ENCODE results near the gene SLC49A3.

Gene SLC49A3

DNA sequence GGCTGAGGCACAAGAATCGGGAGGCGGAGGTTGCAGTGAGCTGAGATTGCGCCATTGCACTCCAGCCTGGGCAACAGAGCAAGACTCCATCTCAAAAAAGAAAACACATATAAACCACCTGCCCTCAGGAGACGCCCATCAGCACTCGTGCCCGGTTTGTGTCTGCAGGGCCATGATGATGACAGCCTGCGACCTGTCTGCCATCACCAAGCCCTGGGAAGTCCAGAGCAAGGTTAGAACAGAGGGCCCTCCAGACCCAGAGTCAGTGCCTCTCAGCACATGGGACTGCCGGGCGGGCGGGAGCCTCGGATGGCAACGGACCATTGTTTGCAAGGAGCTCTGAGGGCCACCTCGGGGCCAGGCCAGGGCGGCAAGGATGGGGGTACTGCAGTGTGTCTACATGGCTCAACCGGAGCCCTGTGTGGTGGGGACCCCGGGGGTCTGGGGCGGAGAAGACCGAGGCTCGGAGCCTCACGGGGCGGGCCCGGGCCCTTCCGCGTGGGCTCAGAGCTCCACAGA lies 24.2 kb downstream of the SLC49A3 start:
- no peak for DNase-seq

DNA sequence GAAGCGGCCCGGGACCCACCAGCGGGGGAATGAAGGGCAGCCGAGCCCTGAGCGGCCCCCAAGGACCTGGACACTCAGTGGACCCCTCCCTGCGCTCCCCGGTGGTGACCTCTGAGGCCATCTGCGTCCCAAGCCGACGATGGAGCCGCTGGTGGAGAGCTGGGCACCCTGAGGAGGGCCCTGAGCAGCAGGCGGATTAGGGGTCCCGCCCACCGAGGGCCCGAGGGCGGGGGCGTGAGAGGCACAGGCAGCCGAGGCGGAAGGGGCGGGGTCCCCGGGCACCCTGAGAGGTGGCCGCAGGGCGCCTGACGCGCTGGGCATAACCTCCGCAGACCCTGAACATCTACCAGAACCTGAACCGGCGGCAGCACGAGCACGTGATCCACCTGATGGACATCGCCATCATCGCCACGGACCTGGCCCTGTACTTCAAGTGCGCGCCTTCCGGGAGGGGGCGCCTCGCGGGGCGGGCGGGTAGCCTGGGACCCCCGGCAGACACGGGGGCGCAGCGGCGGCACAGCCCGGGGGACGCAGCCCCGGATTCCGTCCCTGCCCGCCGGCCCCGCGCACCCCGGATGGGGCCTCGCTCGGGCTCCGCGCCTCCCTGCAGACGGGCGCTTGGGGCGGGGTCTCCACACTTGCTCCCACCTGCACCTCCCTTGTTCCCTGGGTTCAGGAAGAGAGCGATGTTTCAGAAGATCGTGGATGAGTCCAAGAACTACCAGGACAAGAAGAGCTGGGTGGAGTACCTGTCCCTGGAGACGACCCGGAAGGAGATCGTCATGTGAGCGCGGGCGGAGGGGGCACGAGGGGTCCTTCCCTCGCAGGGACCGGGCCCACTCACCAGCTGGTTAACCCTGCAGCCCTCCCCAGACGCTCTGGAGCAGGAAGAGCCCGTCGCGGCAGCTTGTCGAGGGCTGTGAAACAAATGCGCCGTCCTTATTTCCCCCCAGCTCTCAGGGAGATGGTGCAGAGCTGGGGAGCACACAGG lies 25.2 kb downstream of the SLC49A3 start:
- DNase-seq: no peak

DNA sequence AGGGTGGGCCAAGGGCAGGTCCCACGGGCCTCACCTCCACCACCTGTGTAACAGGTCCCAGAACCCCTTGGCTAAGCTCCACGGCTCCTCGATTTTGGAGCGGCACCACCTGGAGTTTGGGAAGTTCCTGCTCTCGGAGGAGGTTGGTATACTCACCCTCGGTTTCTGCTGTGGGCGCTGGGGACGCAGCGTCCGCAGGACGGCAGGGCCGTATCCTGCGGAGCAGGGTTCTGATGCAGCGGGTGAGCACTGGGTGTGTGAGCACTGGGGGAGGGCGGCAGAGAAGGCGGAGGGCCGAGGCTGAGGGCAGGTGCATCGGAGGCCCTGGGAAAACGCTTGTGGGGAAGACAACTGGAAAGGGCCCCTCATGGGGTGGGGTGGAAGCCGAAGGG lies 25.9 kb downstream of the SLC49A3 start:
- DNase-seq: no peak

DNA sequence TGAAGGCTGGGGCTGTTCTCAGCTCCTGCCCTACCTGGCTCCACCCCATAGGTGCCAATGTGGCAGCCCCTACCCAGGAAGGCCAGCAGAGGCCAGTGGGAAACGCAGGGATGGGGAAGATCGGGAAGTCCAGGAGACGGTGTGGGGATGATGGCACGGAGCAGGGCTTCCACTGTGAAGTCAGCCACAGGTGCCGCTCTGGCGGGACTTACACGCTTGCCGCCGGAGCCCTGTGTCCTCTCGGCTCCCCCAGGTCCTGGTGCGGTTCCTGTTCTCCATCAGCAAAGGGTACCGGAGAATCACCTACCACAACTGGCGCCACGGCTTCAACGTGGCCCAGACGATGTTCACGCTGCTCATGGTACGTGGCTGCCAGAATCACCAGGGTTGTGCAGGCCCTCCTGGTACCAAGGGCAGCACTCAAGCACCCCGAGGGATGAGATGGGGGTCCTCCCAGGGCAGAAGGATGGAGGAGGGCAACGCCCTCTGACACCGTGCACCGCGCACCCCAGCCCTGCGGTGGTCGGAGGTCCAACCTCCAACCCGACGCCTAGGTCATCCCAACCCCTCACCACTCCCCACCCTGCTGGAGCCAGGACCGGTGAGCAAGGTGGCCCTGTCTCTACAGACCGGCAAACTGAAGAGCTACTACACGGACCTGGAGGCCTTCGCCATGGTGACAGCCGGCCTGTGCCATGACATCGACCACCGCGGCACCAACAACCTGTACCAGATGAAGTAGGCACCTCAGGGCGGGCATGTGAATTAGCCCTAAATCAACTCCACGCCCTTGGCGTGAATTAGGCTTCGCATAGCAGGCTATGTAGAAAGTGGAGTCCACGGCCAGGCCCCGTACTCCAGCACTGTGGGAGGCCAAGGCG lies 26.8 kb downstream of the SLC49A3 start:
- DNase-seq: no peak

DNA sequence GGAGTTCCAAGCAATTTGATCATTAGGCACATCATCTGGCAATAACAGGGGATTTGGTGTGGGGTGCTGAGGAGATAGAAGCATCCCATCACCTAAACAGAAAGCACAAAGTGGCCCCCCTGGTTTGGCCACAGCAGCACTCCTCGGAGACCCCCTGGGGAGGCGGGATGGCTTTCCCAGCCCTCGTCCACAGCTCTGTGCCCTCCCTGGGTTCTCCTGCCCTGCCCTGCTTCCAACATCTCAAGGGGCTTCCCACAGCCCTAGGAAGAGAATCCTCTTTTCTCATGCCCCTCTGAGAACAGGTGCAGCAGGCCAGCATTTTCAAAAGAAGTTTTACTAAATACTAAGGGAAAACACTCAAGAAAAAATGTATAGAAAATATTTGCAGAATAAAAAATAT lies 27.7 kb downstream of the SLC49A3 start:
- DNase-seq: no peak

DNA sequence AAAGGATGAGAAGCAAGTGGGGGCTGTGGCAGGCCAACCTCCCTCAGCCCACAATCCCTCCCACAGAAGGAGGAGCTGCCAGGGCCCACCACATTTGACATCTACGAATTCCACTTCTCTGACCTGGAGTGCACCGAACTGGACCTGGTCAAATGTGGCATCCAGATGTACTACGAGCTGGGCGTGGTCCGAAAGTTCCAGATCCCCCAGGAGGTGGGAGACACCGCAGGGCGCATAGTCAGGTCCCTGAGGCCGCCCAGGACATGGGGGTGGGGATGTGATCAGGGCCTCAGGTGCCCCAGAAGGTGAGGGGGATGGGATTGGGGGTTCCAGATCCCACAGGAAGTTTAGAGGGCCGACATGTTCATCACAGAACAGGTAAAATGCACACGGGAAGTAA lies 28.6 kb downstream of the SLC49A3 start:
- no peak for DNase-seq

DNA sequence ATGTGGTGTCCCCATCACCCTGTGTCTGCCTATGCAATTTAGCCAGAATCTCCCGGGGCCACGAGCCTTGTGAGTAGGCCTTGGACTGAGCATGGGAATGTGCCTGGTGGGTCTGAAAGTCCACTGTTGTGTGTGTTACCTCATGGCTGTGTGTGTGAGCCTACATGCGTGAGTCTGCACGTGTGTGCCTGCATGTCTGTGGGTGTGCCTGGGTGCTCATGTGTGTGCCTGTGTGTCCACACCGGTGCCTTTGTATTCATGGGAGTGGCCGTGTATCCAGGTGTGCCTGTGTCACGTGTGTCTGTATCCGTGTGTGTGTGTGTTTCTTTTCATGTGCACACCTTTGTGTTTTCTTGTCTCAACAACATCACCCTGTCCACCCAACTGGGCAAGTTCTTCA lies 29.1 kb downstream of the SLC49A3 start:
- no peak for DNase-seq

DNA sequence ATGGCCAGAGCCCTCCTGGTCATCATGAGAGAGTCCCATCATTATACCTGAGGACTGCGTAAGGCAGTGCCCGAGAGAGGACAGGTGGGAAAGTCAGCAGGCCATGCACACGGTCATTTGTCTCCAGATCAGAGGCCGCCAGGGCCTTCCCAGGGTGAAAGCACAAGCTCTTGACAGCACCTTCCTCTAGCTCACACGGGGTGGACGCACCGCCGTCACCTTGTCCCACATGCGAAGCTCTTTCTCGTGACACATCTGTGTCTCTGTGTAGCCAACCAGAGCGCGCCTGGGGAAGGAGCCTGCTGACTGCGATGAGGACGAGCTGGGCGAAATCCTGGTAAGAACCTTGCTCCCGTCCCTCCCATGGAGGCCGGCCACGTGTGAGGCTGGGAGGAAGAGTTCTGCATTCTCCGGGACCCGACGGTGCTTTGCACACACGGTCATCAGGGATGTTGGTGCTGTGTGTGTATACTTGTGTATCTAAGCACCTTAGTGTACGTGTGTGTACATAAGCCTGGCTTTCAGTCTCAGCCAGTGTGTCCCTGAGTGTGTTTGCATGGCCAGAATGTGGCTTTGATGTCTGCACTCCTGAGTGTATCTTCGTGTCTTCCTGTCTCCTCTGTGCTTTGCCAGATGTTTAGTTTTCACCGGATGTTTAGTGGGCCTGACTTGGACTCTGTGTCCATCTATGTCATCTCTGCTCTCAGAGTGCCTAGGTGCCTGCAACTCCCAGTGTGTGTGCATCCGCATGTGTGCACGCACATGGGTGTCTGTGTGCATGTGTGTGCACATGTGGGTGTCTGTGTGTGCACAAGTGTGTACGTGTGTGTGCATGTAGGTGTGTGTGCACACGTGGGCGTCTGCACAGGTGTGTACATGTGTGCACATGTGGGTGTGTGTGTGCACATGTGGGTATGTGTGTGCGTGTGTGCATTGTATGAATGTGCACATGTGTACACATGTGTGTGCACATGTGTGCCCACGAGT lies 30.0 kb downstream of the SLC49A3 start:
- no peak for DNase-seq

DNA sequence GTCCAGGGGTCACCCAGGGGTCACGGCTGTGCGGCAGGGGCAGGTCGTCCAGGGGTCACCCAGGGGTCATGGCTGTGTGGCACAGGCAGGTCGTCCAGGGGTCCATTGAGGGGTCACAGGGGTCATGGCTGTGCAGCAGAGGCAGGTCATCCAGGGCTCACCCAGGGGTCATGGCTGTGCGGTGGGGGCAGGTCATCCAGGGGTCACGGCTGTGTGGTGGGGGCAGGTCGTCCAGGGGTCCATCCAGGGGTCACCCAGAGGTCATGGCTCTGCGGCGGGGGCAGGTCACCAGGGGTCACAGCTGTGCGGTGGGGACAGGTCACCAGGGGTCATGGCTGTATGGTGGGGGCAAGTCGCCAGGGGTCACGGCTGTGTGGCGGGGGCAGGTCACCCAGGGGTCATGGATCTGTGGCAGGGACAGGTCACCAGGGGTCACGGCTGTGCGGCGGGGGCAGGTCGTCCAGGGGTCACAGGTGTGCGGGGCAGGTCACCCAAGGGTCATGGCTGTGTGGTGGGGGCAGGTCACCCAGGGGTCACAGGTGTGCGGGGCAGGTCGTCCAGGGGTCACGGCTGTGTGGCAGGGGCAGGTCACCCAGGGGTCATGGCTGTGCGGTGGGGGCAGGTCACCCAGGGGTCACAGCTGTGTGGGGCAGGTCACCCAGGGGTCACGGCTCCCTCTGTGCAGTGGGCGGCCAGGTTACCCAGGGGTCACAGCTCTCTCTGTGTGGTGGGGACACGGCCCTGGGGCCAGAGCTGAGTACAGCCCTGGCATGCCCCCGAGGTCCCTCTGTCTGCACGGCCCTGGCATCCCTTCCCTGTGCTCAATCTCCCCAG lies 30.9 kb downstream of the SLC49A3 start:
- DNase-seq: no peak

DNA sequence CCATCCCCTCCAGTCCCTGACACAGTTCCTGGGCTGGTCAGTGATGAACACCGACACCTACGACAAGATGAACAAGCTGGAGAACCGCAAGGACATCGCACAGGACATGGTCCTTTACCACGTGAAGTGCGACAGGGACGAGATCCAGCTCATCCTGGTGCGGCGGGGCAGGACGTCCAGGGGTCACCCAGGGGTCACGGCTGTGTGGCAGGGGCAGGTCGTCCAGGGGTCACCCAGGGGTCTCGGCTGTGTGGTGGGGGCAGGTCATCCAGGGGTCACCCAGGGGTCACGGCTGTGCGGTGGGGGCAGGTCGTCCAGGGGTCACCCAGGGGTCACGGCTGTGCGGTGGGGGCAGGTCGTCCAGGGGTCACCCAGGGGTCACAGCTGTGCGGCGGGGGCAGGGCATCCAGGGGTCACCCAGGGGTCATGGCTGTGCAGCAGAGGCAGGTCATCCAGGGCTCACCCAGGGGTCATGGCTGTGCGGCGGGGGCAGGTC lies 31.6 kb downstream of the SLC49A3 start:
- no peak for DNase-seq

DNA sequence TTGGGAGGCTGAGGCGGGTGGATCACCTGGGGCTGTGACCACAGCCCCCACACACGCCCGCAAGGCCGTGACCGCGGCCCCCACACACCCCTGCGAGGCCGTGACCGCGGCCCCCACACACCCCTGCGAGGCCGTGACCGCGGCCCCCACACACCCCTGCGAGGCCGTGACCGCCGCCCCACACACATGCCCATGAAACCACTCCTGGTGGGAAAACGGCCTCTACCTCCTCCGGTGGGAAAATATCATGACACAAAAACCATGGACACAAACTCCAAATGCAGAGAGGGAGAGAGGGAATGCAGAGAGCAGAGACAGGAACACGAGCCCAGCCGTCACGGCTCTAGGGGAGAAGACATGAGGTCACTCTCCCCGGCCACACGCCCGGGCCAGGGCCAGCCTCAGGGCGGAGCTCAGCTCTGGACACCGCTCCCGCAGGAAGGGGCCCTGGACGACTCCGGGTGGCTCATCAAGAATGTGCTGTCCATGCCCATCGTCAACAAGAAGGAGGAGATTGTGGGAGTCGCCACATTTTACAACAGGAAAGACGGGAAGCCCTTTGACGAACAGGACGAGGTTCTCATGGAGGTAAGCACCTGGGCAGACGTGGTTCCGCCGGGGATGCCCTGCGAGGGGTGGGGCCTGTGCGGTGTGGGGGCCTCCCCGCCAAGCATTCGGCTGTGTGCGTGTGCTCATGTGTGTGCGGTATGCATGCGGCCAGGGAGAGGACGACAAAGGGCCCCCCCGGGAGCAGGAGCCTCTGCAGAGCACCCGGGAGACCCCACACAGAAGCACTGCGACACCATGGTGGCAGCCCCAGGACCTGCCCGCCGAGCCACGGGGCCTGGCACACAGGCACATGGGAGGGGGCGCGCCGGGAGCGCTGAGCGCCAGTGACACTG lies 32.3 kb downstream of the SLC49A3 start:
- DNase-seq: no peak

DNA sequence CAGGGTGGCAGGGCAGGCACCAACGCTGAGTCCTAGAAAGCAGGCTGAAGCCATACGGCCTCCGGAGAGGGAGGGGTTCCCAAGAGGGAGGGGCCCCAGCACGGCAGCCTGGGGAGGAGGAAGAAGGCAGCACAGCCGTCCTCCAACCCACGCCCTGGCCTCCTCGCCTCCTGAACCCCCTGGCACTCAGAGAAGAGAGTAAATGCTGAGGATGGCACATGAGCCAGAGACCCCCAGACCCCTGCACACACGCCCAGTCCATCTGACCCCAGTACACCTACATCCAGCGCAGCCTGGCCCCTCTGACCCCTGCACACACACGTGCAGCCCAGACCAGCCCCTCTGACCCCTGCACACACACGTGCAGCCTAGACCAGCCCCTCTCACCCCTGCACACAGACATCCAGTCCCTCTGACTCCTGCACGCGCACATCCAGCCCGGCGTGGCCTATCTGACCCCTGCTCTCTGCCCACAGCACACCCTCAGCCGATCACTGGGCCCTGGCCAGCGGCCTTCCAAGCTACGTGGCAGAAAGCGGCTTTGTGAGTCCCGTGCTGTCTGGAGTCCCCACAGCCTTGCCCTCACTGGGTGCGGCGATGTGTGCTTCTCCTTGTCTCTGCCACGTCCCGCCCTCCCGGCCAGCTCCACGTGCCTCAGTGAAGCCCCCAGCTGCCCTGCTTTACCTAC lies 33.3 kb downstream of the SLC49A3 start:
- DNase-seq: no peak

DNA sequence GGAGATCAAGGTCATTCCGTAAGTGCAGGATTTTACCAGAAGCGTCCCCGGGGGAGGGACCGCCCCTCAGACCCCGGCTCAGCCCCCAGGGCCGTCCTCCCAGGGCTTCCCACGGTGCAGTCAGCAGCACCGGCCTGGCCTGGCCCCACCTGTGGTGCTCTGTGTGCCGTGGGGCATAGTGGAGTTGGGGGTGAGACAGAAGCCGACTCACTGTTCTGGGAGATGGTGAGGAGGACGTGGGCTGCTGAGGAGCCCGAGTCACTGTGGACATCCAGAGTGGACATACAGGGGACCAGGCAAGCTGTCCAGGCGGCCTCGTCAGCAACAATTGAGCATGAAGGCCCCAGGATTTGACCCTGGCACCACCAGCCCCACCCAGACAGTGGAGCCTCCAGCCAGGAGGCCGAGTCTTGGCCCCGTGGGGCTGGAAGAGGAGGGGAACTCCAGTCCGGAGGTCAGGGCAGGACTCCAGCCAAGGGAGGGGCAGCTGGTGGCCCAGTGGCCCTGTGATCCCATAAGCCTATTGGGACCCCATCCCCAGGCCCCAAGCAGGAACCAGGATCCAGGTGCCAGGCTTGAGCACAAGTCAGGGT lies 34.0 kb downstream of the SLC49A3 start:
- DNase-seq: no peak

DNA sequence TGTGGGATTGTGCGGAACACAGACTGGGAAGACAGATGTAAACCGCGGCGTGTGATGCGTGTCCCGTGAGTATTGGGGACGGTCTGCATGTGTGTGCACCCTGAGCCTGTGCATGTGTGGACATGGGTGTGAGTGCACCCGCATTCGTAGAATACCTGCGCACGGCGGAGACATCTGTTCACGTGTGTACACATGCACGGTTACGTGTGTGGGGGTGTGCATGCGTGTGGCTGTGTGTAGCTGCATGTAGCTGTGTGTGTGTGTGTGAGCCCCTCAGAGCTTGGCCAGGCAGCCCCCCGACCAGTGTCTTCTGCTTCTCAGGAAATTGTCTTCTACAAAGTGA lies 34.5 kb downstream of the SLC49A3 start:
- DNase-seq: no peak

DNA sequence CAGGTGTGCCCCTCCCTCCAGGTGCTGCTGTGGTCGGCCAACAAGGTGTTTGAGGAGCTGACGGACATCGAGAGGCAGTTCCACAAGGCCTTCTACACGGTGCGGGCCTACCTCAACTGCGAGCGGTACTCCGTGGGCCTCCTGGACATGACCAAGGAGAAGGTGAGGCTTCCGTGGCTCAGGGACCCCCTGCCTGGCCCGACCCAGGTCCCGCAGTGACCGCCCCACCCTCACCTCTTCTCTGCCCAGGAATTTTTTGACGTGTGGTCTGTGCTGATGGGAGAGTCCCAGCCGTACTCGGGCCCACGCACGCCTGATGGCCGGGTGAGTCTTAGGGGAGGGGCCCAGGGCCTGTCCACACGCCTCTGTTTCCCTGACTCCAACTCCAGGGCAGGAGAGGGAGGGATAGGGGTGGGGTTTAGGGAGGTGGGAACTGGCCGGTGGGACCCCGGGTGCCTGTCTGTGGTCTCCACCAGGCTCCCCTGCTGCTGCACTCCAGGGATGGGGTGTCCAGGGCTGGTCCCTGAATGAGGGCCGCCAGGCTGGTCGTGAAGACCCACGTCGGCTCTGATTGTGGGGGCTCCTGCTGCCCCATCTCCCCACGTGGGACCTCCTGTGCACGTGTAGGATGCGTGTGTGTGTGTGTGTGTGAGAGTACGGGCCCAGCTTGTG lies 35.0 kb downstream of the SLC49A3 start:
- DNase-seq: no peak

DNA sequence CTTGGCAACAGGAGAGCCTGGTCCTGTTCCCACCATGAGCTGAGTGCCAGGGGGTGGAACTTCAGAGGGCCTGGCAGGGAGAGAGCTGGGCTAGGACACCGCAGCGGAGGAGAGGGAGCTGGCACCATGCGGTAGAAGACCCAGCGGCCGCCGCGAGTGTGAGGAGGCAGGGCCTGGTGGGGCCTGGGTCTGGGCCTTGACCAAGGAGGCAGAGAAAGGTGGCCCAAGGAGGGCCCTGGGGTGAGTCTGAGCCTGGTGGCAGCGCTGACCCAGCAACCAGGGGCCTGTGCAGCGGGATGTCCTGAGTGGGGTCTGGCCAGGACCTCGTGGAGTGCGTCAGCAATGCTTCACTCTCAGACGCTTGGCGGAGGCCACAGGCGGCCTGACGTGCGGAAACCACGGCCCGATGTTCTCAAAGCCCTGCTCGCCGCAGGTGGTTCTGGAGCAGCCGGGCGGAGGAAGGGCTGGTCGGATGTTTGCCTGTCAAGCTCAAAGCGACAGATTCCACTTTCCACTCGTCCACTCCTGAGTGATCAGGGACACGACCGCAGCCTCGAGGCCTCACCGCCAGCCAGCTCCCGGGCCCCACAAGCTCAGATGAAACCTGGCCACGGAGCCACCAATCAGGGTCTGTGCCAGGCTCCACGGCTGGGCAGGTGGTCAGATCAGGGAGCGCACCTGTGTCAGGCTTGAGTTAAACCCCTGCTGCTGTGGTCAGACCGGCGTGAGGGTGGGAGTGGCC lies 35.7 kb downstream of the SLC49A3 start:
- DNase-seq: no peak

DNA sequence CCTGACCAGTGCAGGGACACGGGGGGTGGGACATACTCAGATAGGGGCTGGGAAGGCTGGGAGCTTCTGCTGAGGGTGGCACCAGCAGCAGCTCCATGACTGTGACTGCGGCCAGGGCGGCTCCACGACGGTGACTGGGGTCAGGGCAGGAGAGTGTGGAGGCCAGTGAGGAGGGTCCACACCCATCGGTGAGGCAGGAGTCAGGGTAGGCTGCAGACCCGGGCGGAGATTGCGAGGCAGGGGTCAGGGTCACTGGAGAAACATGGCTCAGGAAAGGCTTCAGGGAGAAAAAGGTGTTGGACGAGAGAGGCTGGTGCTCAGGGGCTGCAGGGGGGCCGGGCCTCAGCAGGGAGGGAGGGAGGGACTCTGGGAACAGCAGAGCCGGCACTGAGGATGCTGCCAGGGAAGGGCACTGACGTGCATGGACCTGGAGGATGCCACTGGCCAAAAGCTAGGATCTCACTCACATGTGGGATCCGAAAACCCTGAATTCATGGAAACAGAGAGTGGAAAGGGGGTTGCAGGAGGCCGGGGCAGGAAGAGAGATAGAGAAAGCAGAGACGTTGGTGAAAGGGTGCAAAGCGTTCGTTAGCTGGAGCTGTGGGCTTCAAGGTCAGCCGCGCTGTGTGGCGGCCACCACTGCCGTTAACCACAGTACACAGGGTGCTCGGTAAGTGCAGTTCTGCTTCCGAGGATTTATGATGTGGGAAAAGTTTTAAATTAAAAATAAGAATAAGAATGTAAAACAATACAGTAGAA lies 36.9 kb downstream of the SLC49A3 start:
- no peak for DNase-seq

All from NCI-H446 treated with DMSO at 0.1 percent for 48 hours (cell line).